SK-N-SH treated with all-trans-retinoic acid at 6 μM for 48 hours (cell line): ENCODE results near the gene FHIT.

Experiments
- ATAC-seq: fragments of 200-7000 bp; cut with Tn5 transposase; 3 replicates; pipeline ENCODE4 v1.9.1; 2020; ENCODE audit warnings: mild to moderate bottlenecking, moderate library complexity
- ARNTL ChIP-seq: fragments of 450-650 bp; formaldehyde crosslinking; IDR thresholded peaks from 2 replicates; pipeline ENCODE4 v1.5.0; 2020; ENCODE audit warnings: low read depth, mild to moderate bottlenecking, moderate library complexity, borderline replicate concordance
- BACH2 ChIP-seq: fragments of 250-450 bp; sonication (Bioruptor Pico); IDR thresholded peaks from 2 replicates; pipeline ENCODE4 v1.9.0; 2021; ENCODE audit warnings: mild to moderate bottlenecking, borderline replicate concordance
- CSDC2 ChIP-seq: fragments of 250-450 bp; sonication (Bioruptor Pico); IDR thresholded peaks from 2 replicates; pipeline ENCODE4 v1.5.0; 2020; ENCODE audit warnings: mild to moderate bottlenecking, moderate library complexity
- ESRRG ChIP-seq: fragments of 250-450 bp; sonication (Bioruptor Pico); IDR thresholded peaks from 2 replicates; pipeline ENCODE4 v1.6.1; 2021; ENCODE audit warnings: mild to moderate bottlenecking
- GLIS3 ChIP-seq: fragments of 250-450 bp; sonication (Bioruptor Pico); IDR thresholded peaks from 2 replicates; pipeline ENCODE4 v1.5.0; 2020; ENCODE audit warnings: mild to moderate bottlenecking, moderate library complexity
- ISL1 ChIP-seq: fragments of 250-450 bp; sonication (Bioruptor Pico); IDR thresholded peaks from 2 replicates; pipeline ENCODE4 v2.1.2; 2022; ENCODE audit warnings: mild to moderate bottlenecking, moderate library complexity
- OSR1 ChIP-seq: fragments of 250-450 bp; sonication (Bioruptor Pico); IDR thresholded peaks from 2 replicates; pipeline ENCODE4 v1.8.0; 2022; ENCODE audit warnings: moderate library complexity, mild to moderate bottlenecking, inconsistent platforms
- PPARA ChIP-seq: fragments of 250-450 bp; sonication (Bioruptor Pico); IDR thresholded peaks from 2 replicates; pipeline ENCODE4 v1.5.0; 2020; ENCODE audit warnings: mild to moderate bottlenecking, borderline replicate concordance
- RARB ChIP-seq: fragments of 250-450 bp; sonication (Bioruptor Pico); IDR thresholded peaks from 2 replicates; pipeline ENCODE4 v1.8.0; 2021; ENCODE audit warnings: mild to moderate bottlenecking, moderate library complexity
- SNAI2 ChIP-seq: fragments of 250-450 bp; sonication (Bioruptor Pico); IDR thresholded peaks from 2 replicates; pipeline ENCODE4 v1.5.0; 2020; ENCODE audit warnings: mild to moderate bottlenecking, moderate library complexity
- TCF4 ChIP-seq: fragments of 250-450 bp; sonication (Bioruptor Pico); IDR thresholded peaks from 2 replicates; pipeline ENCODE4 v1.8.0; 2021; ENCODE audit warnings: mild to moderate bottlenecking, moderate library complexity, borderline replicate concordance
- TOX ChIP-seq: fragments of 250-450 bp; sonication (Bioruptor Pico); IDR thresholded peaks from 2 replicates; pipeline ENCODE4 v1.8.0; 2021; ENCODE audit warnings: mild to moderate bottlenecking, moderate library complexity, borderline replicate concordance
- ZC3H10 ChIP-seq: fragments of 250-450 bp; sonication (Bioruptor Pico); IDR thresholded peaks from 2 replicates; pipeline ENCODE4 v1.5.1; 2021; ENCODE audit warnings: mild to moderate bottlenecking, moderate library complexity
- ZFP3 ChIP-seq: fragments of 250-450 bp; sonication (Bioruptor Pico); IDR thresholded peaks from 2 replicates; pipeline ENCODE4 v1.5.0; 2020; ENCODE audit warnings: mild to moderate bottlenecking, moderate library complexity
- ZFP30 ChIP-seq: fragments of 450-650 bp; formaldehyde crosslinking; IDR thresholded peaks from 2 replicates; pipeline ENCODE4 v1.5.0; 2022; ENCODE audit warnings: mild to moderate bottlenecking, moderate library complexity
- ZNF565 ChIP-seq: fragments of 450-650 bp; formaldehyde crosslinking; conservative IDR thresholded peaks from 2 replicates; pipeline ENCODE4 v1.5.0; 2020; ENCODE audit warnings: low read depth, mild to moderate bottlenecking, moderate library complexity
- ZNF70 ChIP-seq: fragments of 450-650 bp; formaldehyde crosslinking; IDR thresholded peaks from 2 replicates; pipeline ENCODE4 v1.5.0; 2020; ENCODE audit warnings: mild to moderate bottlenecking, moderate library complexity
- ZNF8 ChIP-seq: fragments of 450-650 bp; formaldehyde crosslinking; IDR thresholded peaks from 2 replicates; pipeline ENCODE4 v1.5.0; 2020; ENCODE audit warnings: mild to moderate bottlenecking, moderate library complexity
- TF ChIP-seq, protein P1 (sequence below): fragments of 250-450 bp; sonication (Bioruptor Pico); IDR thresholded peaks from 2 replicates; pipeline ENCODE4 v1.5.0; 2020; ENCODE audit warnings: mild to moderate bottlenecking, moderate library complexity
- TF ChIP-seq, protein P2 (sequence below): fragments of 250-450 bp; sonication (Bioruptor Pico); IDR thresholded peaks from 2 replicates; pipeline ENCODE4 v1.8.0; 2021; ENCODE audit warnings: low read depth, mild to moderate bottlenecking, moderate library complexity, borderline replicate concordance
- TF ChIP-seq, protein P3 (sequence below): fragments of 250-450 bp; sonication (Bioruptor Pico); IDR thresholded peaks from 2 replicates; pipeline ENCODE4 v1.5.1; 2021; ENCODE audit warnings: mild to moderate bottlenecking, moderate library complexity
- TF ChIP-seq, protein P4 (sequence below): fragments of 250-450 bp; sonication (Bioruptor Pico); IDR thresholded peaks from 2 replicates; pipeline ENCODE4 v1.5.1; 2020; ENCODE audit warnings: low read depth, mild to moderate bottlenecking, moderate library complexity
- TF ChIP-seq, protein P5 (sequence below): fragments of 250-450 bp; sonication (Bioruptor Pico); IDR thresholded peaks from 2 replicates; pipeline ENCODE4 v1.8.0; 2020; ENCODE audit warnings: mild to moderate bottlenecking, moderate library complexity, borderline replicate concordance

Gene FHIT

DNA sequence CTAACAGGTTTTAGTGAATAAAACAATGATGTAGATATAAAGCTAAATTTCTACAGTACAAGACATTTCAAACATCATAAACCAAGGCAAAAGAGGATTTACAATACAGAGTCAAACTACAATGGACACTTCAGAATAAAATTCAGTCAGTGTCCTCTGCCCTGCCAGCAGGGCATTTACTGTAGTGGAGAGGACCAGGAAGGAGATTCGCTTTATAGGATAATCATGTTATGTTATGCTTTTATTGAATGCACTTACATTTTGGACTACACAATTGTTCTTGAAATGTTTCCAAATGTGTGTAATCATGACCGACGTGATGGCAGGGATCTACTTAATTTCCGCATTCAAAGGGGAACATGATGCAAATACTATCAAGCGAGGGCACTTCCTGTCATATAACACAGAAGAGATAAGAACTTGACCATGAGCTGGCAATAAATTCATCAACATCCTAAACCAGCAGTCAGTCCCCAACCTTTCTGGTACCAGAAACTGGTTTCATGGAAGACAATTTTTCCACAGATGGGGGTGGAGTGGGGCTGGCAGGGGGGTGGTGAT lies 925.6 kb downstream of the FHIT start:
- ATAC-seq = no peak

DNA sequence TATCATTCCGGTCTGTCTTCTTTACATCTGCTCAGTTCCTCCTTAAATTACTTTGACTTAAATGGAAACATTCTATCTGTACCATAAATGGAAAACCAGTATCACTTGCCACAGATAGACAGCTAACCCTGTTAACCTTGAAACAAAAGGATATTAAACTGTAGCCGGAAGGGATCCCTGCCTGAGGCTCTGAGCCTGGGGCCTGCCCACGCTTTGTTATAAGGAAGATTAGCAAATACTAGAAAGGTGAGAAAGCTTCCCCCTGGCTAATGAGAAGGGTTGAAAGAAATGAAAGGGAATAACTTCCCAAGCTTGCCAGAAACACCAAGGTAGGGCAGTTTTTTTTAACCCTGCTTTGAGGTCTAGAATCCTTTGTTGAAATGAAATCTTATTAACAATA lies 927.6 kb downstream of the FHIT start:
- no peak for ATAC-seq
- TF ChIP-seq RARB (CRISPR knock-in tag) (no peak), SNAI2 (no peak), CSDC2 (CRISPR knock-in tag) (no peak), PPARA (CRISPR knock-in tag) (no peak)
- TF ChIP-seq, protein P1, sequence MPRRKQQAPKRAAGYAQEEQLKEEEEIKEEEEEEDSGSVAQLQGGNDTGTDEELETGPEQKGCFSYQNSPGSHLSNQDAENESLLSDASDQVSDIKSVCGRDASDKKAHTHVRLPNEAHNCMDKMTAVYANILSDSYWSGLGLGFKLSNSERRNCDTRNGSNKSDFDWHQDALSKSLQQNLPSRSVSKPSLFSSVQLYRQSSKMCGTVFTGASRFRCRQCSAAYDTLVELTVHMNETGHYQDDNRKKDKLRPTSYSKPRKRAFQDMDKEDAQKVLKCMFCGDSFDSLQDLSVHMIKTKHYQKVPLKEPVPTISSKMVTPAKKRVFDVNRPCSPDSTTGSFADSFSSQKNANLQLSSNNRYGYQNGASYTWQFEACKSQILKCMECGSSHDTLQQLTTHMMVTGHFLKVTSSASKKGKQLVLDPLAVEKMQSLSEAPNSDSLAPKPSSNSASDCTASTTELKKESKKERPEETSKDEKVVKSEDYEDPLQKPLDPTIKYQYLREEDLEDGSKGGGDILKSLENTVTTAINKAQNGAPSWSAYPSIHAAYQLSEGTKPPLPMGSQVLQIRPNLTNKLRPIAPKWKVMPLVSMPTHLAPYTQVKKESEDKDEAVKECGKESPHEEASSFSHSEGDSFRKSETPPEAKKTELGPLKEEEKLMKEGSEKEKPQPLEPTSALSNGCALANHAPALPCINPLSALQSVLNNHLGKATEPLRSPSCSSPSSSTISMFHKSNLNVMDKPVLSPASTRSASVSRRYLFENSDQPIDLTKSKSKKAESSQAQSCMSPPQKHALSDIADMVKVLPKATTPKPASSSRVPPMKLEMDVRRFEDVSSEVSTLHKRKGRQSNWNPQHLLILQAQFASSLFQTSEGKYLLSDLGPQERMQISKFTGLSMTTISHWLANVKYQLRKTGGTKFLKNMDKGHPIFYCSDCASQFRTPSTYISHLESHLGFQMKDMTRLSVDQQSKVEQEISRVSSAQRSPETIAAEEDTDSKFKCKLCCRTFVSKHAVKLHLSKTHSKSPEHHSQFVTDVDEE = no peak

More for the DNA sequence above, 925.6 kb downstream of the FHIT start:
- TF ChIP-seq CSDC2 (CRISPR knock-in tag) (no peak), TCF4 (CRISPR knock-in tag) (peak; percentile 32; the same call in 1 of the 2 replicates), ZNF8 (CRISPR knock-in tag) (no peak), GLIS3 (CRISPR knock-in tag) (no peak), ZFP3 (CRISPR knock-in tag) (0 out of 2 replicates have a peak, but pooled peaks have one; percentile 21), ZC3H10 (CRISPR knock-in tag) (no peak), ESRRG (CRISPR knock-in tag) (no peak), ZNF70 (CRISPR knock-in tag) (no peak), ISL1 (CRISPR knock-in tag) (peak; percentile 24; the same call in 1 of the 2 replicates), PPARA (CRISPR knock-in tag) (no peak), TOX (no peak), ARNTL (no peak), OSR1 (CRISPR knock-in tag) (no peak), BACH2 (CRISPR knock-in tag) (0 out of 2 replicates have a peak, but pooled peaks have one; percentile 34), RARB (CRISPR knock-in tag) (no peak), SNAI2 (no peak), ZFP30 (CRISPR knock-in tag) (no peak), ZNF565 (no peak)
- TF ChIP-seq, protein P1 = peak; percentile 56; the same call in 1 of the 2 replicates
- TF ChIP-seq, protein P2, sequence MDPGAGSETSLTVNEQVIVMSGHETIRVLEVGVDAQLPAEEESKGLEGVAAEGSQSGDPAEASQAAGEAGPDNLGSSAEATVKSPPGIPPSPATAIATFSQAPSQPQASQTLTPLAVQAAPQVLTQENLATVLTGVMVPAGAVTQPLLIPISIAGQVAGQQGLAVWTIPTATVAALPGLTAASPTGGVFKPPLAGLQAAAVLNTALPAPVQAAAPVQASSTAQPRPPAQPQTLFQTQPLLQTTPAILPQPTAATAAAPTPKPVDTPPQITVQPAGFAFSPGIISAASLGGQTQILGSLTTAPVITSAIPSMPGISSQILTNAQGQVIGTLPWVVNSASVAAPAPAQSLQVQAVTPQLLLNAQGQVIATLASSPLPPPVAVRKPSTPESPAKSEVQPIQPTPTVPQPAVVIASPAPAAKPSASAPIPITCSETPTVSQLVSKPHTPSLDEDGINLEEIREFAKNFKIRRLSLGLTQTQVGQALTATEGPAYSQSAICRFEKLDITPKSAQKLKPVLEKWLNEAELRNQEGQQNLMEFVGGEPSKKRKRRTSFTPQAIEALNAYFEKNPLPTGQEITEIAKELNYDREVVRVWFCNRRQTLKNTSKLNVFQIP (CRISPR knock-in tag) = no peak
- TF ChIP-seq, protein P3, sequence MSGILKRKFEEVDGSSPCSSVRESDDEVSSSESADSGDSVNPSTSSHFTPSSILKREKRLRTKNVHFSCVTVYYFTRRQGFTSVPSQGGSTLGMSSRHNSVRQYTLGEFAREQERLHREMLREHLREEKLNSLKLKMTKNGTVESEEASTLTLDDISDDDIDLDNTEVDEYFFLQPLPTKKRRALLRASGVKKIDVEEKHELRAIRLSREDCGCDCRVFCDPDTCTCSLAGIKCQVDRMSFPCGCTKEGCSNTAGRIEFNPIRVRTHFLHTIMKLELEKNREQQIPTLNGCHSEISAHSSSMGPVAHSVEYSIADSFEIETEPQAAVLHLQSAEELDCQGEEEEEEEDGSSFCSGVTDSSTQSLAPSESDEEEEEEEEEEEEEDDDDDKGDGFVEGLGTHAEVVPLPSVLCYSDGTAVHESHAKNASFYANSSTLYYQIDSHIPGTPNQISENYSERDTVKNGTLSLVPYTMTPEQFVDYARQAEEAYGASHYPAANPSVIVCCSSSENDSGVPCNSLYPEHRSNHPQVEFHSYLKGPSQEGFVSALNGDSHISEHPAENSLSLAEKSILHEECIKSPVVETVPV (CRISPR knock-in tag) = no peak
- TF ChIP-seq, protein P4, sequence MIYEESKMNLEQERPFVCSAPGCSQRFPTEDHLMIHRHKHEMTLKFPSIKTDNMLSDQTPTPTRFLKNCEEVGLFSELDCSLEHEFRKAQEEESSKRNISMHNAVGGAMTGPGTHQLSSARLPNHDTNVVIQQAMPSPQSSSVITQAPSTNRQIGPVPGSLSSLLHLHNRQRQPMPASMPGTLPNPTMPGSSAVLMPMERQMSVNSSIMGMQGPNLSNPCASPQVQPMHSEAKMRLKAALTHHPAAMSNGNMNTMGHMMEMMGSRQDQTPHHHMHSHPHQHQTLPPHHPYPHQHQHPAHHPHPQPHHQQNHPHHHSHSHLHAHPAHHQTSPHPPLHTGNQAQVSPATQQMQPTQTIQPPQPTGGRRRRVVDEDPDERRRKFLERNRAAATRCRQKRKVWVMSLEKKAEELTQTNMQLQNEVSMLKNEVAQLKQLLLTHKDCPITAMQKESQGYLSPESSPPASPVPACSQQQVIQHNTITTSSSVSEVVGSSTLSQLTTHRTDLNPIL (CRISPR knock-in tag) = no peak
- TF ChIP-seq, protein P5, sequence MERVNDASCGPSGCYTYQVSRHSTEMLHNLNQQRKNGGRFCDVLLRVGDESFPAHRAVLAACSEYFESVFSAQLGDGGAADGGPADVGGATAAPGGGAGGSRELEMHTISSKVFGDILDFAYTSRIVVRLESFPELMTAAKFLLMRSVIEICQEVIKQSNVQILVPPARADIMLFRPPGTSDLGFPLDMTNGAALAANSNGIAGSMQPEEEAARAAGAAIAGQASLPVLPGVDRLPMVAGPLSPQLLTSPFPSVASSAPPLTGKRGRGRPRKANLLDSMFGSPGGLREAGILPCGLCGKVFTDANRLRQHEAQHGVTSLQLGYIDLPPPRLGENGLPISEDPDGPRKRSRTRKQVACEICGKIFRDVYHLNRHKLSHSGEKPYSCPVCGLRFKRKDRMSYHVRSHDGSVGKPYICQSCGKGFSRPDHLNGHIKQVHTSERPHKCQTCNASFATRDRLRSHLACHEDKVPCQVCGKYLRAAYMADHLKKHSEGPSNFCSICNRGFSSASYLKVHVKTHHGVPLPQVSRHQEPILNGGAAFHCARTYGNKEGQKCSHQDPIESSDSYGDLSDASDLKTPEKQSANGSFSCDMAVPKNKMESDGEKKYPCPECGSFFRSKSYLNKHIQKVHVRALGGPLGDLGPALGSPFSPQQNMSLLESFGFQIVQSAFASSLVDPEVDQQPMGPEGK = no peak
